ENCODE data around the gene ITPK1.
A peak's percentile ranks its signal among the peaks of the same experiment; 100 is the strongest.

Gene ITPK1

GRCh38 chr14:93103392-93104080 lies 12.2 kb downstream of the ITPK1 start:
- peak; percentile 66 to 69 for DNase-seq

GRCh38 chr14:93102141-93102540 lies 13.6 kb downstream of the ITPK1 start:
- DNase-seq: no peak

DNA sequence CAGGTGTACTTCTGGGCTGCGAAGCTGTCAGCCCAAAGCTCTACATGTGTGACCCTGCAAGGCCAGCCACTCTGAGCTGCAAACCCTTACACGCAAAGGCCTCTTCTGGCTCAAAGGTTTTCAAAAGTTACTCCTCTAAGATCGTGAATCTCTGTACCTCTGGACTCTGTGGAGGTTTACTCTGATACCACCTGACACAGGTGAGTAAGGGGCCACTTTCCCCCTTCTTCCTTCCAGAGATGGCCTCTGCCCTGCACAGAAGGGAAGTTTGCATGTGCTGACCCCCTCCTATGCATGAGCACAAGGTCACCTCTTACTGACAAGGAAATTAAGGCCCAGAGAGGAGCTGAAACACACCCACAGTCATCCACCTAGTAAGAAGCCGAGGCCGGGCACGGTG lies 14.5 kb downstream of the ITPK1 start:
- DNase-seq: no peak

DNA sequence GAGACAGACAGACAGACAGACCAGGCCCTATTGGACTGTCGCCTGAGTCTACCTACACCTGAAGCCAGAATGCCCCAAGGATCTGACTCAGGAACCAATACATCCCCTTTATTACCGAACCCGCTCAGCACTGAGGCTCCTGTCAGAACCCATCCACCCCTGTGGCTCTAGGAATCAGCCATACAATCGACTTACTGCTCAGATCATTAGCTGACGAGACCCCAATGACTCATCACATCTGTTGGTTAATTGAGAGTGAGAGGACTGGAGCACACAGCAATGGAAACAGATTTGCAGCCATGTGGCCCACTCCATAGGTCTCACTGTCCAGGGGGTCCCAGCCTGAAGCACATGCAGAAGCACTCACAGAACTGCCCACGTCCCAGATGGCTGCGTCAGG lies 15.2 kb downstream of the ITPK1 start:
- no peak for DNase-seq

DNA sequence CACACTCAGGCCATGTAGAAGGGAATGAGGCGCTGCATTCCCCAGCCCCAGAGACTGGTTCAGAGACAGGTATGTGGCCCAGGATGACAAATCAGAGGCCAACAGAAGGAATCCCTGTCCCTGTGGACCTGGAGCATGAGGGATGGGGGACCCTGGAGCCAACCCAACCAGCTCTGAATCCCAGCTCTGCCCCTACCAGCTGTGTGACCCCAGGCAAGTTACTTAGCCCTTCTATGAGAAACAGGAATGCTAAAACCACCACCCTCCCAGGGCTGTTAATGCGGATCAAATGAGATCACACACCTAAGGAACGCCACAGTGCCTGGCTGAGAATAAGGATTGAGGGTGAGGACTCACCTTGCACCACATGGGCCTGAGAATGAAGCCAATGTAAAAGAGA lies 15.6 kb downstream of the ITPK1 start:
- DNase-seq: no peak

GRCh38 chr14:93099643-93100042 lies 16.1 kb downstream of the ITPK1 start:
- DNase-seq: no peak

DNA sequence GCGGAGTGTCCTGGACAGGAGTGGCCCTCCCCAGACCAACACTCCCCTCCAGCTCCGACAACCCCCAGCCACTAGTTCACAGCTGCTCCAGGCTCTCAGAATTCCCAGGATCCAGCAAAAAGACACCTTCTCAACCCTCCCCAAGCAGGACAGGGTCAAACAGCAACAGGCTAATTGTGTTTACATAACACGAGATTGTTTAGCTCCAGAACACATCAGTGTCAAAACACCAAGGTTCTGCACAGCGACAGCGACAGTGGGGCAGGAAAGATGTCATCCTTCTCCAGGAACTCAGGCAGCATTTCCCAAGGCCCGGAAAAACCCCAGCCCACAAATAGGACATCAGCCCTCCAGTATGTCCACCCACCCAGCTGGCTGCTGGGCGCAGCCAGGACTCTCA lies 16.5 kb downstream of the ITPK1 start:
- DNase-seq: peak in 1 of 2 donors; percentile 59

GRCh38 chr14:93096691-93097322 lies 18.9 kb downstream of the ITPK1 start:
- DNase-seq: peak; percentile 66 to 86

DNA sequence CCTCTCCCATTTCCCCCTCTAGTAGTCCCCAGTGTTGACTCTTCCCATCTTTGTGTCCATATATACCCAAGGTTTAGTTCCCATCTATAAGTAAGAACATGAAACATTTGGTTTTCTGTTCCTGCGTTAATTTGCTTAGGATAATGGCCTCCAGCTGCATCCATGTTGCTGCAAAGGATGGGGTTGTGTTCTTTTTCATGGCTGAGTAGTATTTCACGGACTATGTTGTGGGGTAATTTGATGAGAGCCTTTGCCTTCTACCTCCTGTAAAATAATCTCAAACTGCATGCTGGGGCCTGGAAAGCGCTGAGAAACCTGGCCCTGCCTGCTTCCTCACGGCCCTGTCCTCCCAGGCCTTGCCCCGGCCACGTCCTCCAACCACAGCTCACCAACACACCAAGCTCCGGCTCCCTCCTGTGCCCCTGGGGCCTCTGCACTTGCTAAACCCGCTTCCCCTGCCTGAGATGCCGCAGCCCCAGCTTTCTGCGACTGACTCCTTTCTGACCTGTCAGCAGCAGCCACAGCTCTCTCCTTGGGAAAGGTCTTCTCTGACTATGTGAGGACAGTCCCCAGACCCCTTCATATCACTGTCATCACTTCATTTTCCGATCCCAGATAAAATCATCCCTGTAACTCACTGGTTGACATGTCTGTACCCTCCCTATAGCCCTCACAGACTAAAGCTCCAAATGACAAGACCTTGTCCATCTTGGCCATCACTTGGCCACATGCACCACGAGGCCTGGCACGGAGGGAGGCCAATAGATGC lies 19.8 kb downstream of the ITPK1 start:
- DNase-seq: no peak

DNA sequence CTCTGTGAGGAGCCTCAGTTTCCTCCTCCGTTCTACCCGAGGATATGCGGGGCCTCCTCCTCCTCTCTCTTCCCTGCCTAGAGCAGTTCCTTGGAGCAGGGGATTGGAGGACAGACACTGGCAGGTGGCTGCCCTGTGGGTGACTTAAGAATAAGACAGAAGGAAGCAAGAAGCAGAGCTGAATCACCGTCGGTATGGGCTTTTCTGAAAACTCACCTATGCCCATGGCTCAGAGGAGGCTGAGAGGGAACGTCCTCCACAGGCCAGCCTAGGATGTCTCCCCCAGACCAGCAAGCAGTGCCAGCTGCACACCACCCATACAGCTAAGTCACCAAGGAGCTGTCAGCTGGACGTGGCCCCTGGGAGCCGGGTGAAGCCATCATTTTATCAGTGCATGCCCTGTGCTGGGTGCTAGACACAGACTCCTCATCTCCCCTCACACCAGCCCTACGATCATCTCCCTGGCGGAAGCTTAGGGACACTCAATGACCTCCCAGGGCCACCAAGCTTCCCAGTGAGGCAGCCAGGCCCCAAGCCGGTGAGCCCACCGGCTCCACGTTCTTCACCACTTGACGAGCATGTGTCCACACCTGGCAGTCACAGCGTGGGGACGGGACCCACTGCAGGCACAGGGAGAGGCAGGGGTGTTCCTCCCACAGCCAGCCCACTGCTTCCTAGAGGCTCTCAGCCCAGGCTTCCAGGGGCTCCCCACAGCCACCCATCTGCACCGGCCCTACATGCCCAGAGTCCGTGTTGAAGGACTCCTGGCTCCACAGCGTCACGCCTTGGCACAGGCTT lies 21.4 kb downstream of the ITPK1 start:
- no peak for DNase-seq

DNA sequence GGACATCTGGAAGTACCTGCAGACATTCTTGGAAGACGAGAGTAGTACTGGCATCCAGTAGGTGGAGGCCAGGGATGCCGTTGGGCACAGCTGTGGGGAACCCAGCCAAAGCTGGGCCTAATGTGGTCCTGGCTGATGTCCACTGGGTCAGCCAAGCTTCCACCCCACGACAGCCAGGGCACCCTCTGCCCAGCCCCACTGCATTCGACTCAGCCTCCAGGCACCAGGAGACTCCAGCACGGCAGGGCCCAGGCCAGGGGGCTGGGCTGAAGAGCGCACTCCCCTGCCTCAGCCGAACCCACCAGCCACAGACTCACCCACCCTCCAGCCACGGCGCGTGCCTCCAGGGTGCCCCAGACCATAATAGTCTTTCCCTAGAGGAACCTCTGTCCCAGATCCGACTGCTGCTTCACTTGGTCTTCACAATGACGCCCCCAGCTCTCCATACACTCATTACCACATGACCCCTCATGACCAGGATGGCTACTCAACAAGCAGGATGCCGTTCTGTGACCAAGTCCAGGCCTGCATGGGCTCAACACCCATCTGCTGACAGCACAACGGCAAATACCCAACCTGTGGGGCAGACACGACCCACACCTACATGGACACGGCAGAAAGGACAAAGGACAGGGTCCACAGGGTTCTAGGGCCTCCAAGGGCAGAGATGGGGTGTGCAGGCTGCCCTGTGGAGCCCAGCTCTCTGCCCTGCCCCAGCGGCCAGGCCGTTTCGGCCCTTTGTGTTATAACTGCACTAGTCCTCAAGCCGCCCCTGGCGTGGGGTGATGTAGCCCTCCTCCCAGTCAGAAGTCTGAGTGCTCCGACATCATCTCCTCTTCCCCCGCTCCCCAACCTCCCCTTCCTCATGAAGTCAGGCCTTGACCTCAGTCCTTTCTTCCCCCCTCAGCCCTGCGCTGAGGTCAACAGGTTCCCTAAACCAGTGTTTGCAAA lies 22.8 kb downstream of the ITPK1 start:
- peak in 1 of 2 donors; percentile 78 for DNase-seq

- no peak for DNase-seq
Observed at GRCh38 chr14:93091666-93092065, 24.1 kb downstream of the ITPK1 start.

GRCh38 chr14:93090826-93091555 lies 24.7 kb downstream of the ITPK1 start:
- no peak for DNase-seq

DNA sequence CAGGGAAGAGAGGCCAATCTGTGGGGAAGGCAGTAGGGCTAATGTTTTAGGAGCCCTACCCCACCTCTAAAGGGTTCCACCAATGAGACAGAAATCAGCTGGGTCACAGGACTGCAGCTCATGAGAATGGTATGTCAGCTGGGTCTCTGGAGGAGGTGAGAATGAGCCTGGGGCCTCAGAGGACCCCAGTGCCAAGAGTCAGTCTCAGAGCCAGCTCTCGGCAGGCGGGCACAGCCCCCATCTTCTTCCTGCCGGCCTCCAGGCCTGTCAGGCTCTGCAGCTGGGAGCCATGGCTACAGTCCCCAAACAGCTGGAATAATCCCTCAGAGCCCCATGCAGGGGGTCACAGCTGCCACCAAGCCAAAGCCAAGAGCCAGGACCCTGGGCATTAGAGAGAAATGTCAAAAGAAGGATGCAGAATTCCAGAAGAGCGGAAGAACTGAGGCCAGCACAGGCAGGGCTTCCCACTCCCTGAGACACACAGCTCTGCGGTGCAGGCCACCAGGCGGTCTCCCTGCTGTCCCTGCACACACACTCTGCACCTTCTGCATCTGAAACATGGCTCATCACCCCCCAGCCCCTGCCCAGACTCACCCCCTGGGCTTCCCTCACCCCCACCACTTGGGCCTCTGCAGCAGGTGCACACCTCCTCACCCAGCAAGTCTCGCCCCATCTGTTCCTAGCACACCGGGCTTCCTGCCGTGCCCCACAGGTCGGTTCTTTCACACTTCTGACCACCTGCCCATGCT lies 26.0 kb downstream of the ITPK1 start:
- no peak for DNase-seq

GRCh38 chr14:93086441-93087055 lies 29.2 kb downstream of the ITPK1 start:
- DNase-seq: no peak

DNA sequence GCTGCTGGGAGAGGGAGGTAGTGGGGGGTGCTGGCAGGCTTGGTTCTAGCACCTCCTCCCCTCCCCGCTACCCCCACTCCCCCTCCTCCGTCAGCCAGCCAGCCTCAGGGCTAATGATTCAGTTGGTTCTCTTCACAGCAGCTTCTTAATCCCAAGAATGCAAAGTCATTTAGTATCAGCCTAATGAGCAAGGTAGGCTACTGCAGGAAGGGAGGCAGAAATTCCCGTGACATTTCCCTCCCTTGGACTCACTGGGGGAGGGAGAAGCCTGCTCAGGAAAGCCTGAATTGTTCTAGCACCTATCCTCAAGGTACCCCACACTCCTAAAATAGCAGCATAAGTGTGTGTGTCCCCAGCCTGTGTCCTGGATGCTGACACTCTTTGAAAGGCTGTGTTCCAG lies 29.8 kb downstream of the ITPK1 start:
- no peak for DNase-seq

- DNase-seq: no peak
Observed at GRCh38 chr14:93084866-93085857, 30.6 kb downstream of the ITPK1 start.

- DNase-seq: no peak
Observed at GRCh38 chr14:93084402-93084801, 31.3 kb downstream of the ITPK1 start.

GRCh38 chr14:93083917-93084316 lies 31.8 kb downstream of the ITPK1 start:
- DNase-seq: no peak

All from inflammatory macrophage treated with lipopolysaccharide for 1 hour (primary cell).